Stimulated activated CD8-positive, alpha-beta memory T cell treated with anti-CD3 and anti-CD28 coated beads, Interleukin-7, amount 100 ng/mL, for 4 hours (primary cell): ENCODE results near the gene MYO9B.
A peak's percentile ranks its signal among the peaks of the same experiment; 100 is the strongest.
"Not testable (repeated sequence)": the region's sequence is repeated elsewhere in the genome, so short reads cannot be mapped to it uniquely, and the experiment has no call there.

Experiments
- DNase-seq, 2 donors: peaks; one replicate each; pipeline ENCODE4 v3.0.0-alpha.2; 2020; ENCODE audit warnings: low read depth in 2 of 2

MYO9B gene

GRCh38 chr19:17086834-17087233 lies 11.3 kb downstream of the MYO9B start:
- no peak for DNase-seq

GRCh38 chr19:17088552-17088951 lies 13.0 kb downstream of the MYO9B start:
- no peak for DNase-seq

DNA sequence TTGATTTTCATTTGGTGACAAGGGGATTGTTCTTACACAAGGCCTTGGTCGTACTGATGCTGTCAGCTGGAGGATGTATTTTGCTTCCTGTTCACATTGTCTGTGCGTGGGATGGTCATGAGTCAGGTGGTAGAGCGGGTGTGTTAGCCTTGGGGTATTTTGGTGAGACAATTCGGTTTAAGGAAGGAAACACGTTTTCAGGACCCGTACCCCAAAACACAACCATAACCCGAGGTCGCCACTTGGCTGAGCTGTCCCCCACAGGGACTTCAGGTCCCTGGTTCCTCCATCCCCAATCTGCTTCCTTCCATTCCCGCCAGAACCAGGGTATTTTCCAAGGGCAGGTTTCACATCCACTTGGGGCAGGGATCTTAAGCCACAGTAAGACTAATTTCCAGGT lies 15.0 kb downstream of the MYO9B start:
- DNase-seq = peak; percentile 28 to 43

GRCh38 chr19:17091758-17092333 lies 16.3 kb downstream of the MYO9B start:
- DNase-seq = no peak

- DNase-seq = no peak
These were observed 17.1 kb downstream of the MYO9B start for GRCh38 chr19:17092696-17093095.

- DNase-seq = not testable (repeated sequence)
These were observed 19.1 kb downstream of the MYO9B start for GRCh38 chr19:17094694-17095093.

GRCh38 chr19:17095141-17095919 lies 19.8 kb downstream of the MYO9B start:
- no peak for DNase-seq

DNA sequence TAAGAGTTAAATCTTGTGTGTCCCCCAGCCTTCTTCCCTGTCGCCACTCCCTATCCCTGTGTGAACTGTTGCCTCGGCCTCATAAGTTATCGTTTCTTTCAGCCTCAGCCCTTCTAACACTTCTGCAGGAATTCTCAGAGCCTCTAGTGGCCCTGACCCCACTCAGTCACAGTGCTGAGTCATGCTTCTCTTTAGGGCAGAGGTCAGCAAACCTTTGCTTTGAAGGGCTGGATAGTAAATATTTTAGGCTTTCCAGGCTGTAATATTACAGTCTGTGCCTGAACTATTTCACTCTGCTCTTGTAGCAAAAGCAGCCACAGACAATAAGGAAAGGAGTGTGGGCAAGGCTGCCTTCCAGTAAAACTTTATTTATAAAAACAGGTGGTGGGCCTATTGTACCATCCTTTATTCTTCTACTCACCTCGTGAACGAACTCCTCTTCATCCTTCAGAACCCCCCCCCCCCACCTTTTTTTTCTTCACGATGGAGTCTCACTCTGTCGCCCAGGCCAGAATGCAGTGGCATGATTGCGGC lies 22.1 kb downstream of the MYO9B start:
- no peak for DNase-seq

GRCh38 chr19:17098326-17098725 lies 22.7 kb downstream of the MYO9B start:
- DNase-seq = no peak

- no peak for DNase-seq
These were observed 26.4 kb downstream of the MYO9B start for GRCh38 chr19:17101686-17102628.

GRCh38 chr19:17103177-17103576 lies 27.6 kb downstream of the MYO9B start:
- DNase-seq = no peak

DNA sequence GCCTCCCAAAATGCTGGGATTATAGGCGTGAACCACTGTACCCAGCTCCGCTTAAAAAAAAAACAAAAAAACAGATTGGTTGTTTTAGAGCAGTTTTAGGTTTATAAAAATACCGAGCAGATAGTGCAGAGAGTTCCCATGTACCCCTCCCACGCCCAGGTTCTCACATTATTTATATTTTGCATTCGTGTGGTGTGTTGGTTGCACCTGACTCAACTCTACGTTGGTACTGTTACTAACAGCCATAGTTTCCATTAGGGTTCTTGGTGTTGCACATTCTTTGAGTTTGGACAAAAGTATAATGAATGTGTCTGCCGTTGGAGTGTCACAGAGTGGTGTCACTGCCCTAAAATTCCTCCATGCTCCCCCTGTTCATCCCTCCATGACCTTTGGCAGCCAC lies 29.1 kb downstream of the MYO9B start:
- no peak for DNase-seq

GRCh38 chr19:17105556-17105955 lies 30.0 kb downstream of the MYO9B start:
- DNase-seq = no peak

DNA sequence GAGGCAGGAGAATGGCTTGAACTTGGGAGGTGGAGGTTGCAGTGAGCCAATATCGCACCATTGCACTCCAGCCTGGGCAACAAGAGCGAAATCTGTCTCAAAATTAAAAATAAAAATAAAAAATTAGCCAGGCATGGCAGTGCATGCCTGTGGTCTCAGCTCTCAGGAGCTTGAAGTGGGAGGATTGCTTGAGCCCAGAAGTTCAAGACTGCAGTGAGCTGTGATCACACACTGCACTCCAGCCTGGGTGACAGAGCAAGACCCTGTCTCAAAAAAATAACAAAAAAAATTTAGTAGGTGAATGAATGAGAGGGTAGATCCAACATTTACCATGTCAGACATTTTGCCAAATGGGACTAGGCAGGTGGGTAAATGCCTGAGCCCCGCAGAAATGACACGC lies 31.4 kb downstream of the MYO9B start:
- DNase-seq = not testable (repeated sequence)

GRCh38 chr19:17107546-17108452 lies 32.2 kb downstream of the MYO9B start:
- DNase-seq = peak in 1 of 2 donors; percentile 11

- no peak for DNase-seq
These were observed 32.8 kb downstream of the MYO9B start for GRCh38 chr19:17108453-17108784.

GRCh38 chr19:17109300-17109699 lies 33.7 kb downstream of the MYO9B start:
- DNase-seq = no peak

DNA sequence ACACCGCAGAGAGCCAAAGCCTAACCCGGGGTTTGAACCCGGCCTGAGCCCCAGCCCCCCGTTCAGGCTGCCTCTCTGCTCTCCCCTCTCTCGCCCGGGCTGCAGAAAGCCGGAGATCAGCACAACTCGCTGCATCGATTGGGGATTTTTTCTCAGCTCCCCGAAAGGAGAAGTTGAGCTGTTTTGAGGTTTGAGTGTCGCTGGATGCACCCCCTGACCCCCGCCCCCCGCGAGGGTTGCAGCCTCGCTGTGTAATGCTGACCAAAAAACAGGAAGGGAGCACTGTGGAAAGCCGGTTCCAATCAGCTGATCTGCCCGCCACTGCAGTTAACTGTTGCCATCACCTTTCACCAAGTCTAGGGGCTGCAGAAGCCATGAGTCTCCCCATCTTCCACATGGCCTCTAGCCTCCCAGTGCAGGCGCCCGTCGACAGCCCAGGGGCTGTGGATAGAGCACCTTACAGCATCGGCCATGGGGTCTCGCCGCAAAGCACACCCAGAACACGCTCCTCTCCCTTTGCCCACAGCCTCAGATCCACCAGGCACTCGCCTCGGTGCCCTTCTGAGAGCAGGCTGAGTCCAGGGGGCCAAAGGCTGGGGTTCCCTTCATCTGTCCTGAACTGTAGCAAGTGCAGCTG lies 34.5 kb downstream of the MYO9B start:
- DNase-seq = no peak

- no peak for DNase-seq
These were observed 35.0 kb downstream of the MYO9B start for GRCh38 chr19:17110599-17110966.

GRCh38 chr19:17111766-17112165 lies 36.2 kb downstream of the MYO9B start:
- no peak for DNase-seq

DNA sequence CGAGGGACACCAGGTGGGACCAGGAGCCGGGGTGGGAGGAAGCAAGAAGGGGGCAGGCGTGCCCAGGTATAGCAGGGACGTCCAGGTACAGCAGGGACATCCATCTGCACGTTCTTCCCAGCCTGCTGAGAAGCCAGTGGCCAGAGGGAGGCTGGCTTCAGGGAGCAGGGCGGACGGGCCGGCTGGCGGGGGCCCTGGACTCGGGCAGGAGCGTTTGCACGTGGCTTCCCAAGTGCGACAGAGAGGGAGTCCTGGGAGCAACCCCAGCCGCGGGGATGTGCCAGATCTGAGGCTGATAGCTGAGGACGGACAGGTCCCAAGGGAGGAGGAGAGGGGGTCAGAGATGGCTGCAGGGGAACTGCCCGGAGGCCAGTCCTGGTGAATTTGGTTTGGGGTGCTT lies 36.7 kb downstream of the MYO9B start:
- DNase-seq = no peak
